HG03521 (cell line): ENCODE measurements around the gene NTRK1.

ENCODE experiments used
- ATAC-seq: cut with Tn5 transposase; IDR thresholded peaks from one replicate; pipeline ENCODE4 v1.9.1; 2021; ENCODE audit warnings: mild to moderate bottlenecking, moderate library complexity; ENCODE audit not compliant: unreplicated experiment

The NTRK1 gene

DNA sequence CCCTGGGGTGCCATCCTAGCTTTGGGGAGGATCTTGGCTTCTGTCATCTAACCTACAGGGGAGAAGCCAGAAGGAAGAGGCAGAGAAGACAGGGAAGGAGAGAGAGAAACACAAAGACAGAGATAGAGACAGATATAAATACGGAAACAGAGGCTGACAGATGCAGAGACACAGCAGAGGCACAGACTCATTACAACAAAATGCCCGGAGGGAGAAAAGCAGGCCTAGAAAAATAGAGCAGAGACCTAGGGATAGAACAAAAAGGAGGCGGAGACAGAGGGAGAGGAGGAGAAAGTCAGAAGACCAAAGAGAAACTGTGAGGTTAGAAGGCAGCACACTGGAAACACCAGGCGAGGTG lies 34.8 kb downstream of the NTRK1 start:
- no peak for ATAC-seq

DNA sequence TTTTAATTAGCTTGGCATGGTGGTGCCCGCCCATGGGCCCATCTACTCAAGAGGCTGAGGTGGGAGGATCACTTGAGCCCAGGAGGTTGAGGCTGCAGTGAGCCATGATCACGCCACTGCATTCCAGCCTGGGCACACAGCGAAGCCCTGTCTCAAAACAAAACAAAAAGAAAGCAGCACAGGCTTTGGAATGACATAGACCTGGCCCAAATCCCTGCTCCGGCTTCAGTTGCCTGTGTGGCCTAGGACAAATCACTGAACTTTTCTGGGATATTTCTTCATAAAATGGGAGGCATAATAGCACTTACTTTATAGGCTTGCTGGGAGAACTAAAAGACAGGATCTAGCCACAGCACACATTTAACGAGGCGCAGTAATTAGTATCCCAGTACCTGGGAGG lies 35.3 kb downstream of the NTRK1 start:
- ATAC-seq, result no peak

DNA sequence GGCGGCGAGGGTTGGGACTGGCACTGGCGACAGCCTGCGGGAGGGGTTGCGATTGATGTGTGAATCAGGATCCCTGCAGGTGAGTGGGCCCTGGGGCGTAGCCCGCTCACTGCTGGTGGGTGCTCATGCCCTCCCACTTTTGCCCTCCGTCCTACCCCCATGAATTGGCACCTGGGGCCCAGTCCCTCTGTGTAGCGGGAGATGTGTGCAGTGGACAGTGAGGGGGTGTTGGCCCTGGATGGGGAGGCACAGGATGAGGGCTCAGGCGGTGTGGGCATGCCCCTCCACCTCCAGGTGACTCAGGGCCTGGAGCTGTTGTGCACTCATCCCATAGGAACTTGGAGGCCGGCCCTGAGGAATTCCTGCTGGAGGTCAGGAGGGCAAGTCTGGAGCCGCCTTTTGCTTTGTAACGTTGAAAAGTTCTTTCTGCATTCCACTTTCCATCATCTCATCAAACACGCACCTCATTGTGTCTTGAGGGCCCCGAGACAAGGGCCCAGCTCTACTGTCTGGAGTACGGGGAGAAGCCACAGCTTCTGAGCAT lies 35.9 kb downstream of the NTRK1 start:
- ATAC-seq, result no peak

DNA sequence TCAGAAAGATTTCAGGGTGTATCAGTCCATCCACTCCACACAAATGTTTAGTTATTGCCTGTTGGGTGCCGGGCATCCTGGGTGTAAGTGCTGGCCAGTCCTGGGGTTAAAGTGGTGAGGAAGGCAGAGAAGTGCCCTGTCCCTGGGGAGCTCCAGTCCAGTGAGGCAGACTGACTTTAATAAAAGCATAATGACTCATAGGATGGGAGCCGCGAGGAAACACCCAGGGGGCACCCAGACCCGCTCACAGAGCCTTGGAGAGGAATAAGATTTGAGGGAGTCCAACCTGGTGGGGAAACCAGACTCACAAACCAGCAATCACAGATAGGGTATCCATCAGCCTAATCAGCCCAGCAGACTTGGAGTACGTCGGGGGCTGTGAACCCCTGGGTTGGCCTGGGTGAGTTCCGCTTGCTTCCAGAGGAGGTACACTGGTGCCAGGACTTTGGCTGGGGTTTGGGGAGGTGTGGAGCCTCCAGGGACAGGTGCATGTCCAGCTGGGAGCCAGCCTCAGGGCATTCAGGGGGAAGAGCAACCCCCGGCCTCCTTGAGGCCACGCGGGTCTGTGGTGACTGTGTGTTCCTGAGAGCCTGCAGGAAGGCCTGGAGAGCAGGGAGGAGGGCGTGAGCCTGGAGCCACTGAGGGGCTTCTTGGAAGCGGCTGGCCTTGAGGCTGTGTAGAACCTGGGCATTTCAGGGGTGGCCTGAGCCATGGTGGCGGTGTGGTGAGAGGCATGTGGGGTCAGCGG lies 36.6 kb downstream of the NTRK1 start:
- no peak for ATAC-seq

DNA sequence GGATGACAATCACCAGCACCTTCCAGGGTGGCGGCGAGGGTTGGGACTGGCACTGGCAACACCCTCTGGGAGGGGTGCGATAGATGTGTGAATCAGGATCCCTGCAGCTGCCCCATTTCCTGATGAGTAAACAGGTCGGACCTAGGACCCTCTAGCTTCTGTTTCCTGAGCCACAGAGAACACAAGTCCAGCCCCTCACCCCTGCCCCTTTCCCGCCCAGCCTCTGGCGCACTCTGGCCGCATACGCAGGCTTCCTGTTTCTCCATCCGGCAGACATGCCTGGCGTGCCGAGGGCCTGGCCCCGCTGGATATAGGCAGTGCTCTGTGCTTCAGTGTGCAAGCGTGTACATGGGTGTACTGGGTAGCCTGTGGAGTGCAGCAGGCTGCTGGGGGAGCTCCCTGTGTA lies 37.5 kb downstream of the NTRK1 start:
- ATAC-seq, result no peak

DNA sequence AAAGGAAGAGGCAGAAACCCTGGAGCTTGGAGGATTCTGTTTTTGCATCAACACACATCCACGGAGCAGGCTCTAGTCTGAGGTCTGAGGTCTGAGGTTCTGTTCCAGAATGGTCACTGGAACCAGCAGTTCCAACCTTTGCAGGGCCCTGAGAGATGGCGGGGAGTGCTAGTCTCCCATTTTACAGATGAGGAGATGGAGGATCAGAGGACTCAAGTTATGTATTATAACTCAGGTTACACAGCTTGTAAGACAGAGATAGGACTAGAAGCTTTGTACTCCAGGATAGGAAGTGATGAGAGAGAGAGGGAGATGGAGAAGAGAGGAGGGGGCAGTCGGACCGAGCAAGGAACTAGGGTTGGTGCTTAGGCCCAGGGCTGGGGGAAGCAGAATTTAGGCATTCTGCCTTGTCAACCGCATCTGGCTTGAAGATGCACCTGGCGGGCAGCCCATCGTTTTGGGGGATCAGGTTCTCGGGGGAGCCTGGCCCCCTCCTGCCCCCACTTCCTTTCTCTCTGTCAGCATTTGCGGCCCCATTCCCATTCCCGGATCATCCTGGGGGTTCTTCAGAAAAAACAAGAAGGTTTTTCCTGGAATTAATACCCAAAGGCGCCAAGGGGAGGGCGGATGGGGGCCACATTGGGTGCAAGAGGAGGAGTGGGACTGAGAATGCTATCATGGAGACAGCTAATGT lies 38.5 kb downstream of the NTRK1 start:
- ATAC-seq, result no peak

DNA sequence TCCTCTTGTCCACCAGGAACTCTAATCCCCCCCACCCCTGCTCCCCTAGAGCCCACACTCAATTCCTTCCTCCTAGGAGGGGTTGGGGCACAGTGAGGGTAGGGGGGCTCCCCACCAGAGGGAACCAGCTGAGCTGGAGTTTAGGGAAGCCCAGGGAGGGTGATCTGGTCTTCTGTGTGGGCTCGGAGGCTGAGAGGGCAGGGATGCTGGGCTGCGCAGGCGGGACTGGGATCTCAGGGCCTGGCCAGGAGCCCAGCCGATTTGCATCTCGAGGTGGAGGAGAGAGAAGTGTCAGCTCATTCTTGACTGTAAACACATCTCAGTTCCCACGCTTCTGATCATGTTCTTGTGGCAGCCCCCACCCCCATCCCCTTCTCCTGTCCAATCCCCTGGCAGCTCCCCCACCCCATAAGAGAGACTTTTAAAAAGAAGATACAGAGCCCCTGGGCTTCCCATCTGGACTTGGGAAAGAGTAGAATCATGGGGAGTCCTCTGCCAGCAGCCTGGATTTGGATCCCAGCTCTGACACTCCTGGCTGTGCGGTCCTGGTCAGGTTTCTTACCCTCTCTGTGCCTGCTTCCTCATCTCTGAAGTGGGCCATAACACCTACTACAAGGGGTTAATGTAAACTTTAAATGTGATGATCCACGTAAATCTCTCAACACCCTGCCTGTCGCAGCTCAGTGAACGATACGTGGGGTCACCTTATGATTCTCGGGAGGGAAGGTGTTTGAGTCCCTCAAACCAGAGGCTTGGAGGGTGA lies 39.5 kb downstream of the NTRK1 start:
- no peak for ATAC-seq

DNA sequence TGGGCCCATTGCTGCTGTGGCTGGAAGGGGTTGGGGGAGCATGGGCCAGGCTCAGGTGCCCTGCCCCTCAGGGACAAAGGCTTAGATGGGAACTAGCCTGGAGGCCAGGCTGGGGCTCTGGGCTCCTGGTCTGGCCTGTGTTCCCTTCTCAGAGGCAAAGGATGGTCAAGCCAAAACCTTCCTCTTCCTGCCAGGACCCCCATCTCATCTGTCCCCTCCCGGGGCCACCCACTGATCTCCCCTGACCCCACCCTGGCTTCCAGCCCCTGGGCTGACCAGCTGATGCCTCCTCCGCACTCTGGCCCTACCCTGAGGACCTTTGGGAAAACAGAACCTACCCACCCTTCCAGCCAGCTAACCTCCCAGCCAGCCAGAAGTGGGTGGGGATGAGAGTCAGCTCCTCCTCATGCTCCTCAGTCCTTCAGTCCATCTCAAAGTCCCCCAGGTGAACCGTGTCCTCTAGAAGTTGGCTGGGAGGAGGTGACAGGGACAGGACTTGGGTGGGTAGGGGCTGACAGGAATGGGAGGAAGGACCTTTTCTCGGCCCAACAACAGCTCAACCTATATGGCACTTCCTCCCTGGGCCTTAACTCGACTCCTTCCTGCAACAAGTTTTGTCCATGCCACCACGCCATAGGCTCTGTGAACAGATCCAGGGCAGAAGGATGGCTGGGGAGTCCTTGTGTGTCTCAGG lies 40.4 kb downstream of the NTRK1 start:
- ATAC-seq, result no peak

DNA sequence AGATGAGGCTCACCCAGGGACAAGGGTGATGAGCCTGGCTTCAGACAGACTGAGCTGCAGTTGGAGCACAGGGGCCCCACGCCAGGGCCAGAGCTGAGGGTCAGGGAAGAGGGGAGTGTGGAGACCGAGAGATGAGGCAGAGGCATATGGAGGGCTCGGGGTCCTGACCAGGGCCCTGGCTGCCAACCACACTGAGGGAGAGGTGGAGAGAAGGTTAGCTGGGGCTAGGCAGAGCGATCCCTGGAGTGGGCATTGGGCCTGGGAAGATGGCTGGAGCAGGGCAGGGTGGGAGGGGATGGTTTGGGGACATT lies 40.9 kb downstream of the NTRK1 start:
- no peak for ATAC-seq

DNA sequence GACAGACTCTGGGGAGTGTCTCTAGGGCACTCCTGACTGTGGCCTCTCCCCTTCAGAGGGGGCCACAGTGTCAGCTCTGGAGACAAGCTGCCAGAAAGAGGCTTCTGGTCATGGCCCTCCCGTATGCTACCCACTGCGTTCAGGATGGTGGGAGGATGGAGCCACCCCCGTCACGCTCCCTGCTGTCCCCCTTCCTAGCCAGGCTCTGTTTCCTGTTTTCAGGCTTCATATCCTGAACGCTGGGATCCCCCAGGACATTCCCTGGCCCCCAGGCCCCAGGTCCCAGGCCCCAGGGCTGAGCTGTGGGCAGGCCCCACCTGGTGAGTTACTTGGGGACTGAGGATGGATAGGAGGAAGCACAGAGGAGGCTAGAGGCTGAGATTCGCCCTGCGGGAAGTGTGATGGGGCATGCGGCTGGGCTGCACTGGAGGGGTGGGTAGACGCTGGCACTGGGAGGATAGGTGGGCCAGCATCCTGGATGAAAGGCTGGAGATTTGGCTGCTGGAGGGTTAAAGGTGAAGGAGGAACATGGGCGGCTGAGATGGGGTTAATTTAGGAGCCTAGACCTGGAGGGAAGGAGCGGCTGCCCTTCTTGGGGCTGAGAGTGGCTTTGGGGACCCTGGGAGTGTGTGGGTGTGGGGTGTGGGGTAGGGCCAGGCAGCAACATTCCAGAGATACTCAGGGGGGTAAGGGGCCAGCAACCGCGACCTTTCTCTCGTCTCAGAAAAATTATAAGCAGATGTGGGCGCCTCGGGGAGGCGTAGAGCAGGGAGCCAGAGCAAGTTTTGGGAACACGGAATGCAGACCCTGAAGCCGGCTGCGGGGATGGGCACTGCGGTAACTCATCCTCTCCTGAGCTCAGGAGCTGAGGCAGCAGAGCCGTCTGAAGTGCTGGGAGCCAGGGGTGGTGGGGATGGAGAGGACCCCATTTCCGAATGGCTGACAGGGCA lies 41.6 kb downstream of the NTRK1 start:
- no peak for ATAC-seq

DNA sequence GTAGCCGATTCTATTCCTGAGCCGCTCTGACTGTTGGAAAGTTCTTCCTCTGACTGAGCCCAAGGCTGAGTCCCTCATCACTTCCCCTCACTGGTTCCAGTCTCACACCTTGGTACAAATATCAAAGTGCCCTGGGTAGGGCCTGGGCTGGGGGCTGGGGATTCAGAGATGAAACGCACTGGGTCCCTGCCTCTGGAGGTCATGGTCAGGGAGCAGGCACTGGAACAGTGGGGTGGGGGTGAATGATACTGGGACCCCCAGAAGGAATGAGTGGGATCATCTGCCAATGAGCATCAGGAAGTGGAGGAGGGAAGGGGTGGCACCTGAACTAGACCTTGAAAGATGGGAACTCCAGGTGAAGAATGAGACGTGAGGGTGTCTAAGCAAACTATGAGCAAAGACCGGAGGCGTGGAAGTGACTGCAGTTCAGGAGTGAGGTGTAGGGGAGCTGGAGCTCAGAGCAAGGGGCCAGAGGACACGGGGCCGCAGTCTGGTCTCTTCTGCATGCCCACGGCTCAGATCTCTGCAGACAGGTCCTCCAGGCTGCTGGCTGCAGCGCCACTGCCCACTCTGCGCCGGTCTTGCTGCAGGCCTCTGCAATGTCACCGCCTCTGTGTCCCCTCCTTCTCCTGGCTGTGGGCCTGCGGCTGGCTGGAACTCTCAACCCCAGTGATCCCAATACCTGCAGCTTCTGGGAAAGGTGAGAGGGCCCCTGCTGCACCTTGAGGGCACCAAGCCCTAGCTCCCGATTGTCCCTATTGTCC lies 42.8 kb downstream of the NTRK1 start:
- ATAC-seq, result no peak

DNA sequence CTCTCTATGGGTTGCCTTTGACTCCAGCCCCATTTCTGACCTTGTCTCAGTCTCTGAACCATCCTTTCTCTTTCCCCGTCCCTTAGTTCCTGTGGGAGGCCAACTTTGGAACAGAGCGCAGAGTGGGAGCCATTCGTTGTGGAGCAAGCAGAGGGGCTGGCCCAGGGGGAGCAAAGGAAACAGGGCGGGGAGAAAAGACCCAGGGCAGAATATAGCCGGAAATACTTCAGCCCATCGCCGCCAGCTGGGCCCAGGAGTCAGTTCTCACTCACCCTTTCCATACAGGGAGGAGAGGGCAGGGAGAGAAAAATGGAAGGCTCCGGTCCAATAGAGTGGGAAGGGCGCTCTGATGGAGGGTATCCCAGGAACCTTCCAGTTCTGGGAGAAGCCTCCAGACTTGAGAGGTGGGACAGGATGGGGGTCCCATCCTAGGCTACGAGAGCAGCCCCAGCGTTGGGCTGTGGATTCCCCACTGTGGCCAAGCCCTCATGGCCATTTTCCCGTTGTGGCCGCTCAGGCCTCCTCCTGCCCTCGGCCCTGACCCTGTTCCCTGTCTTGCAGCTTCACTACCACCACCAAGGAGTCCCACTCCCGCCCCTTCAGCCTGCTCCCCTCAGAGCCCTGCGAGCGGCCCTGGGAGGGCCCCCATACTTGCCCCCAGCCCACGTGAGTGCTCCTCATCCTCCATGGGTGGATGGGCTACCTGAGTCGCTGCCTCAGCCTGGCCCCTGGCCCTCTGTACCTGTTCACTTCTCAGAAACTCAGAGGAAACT lies 43.7 kb downstream of the NTRK1 start:
- no peak for ATAC-seq

DNA sequence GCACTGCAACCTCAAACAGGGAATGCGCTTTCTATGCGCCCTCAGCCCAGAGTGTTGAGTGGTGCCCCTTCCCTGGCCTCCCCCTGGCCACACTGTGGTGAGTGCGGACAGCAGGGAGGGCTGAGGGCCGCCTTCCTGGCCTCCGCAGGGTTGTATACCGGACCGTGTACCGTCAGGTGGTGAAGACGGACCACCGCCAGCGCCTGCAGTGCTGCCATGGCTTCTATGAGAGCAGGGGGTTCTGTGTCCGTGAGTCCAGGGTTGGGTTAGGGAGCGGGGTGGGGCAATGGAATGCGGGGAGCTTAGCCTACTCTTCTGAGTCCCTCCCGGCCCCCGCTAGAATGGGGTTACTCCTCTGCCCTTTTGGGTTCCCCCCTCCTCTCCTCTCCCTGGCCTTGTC lies 44.5 kb downstream of the NTRK1 start:
- no peak for ATAC-seq

DNA sequence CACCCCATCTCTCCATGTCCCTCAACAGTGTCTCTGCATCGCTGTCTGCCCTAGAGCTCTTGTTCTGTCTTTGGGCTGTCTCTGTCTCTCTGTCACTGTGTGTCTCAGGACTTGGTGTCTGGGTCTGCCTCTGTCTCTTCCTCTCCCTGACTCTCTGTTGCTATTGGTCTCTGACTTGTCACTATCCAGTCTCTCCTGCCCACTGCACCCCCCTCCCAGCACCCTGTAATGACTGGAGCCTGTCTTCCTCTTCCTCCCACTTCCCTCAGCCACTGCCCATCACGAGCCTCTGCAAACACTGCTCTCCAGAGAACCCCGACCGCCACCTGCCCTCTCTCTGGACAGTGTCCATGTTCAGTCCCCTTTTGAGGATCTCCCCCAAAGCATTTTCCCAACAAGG lies 45.0 kb downstream of the NTRK1 start:
- ATAC-seq, result no peak

DNA sequence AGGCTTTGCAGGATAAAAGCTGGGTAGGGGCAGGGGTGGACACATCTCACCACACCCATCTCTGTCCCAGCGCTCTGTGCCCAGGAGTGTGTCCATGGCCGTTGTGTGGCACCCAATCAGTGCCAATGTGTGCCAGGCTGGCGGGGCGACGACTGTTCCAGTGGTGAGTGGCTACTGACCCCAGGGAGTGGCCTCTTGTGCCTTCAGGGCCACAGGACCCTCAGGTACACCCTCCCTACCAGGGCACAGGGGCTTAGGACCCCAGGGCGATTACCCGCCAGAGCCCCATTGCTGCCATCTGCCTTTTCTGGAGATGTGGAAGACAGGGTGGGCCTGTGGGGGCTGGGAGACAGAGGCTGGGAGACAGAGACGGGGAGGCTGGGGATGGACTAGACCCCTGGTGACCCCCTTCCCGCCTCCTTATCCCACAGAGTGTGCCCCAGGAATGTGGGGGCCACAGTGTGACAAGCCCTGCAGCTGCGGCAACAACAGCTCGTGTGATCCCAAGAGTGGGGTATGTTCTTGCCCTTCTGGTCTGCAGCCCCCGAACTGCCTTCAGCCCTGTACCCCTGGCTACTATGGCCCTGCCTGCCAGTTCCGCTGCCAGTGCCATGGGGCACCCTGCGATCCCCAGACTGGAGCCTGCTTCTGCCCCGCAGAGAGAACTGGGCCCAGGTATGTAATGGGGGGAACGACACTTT lies 45.7 kb downstream of the NTRK1 start:
- no peak for ATAC-seq

DNA sequence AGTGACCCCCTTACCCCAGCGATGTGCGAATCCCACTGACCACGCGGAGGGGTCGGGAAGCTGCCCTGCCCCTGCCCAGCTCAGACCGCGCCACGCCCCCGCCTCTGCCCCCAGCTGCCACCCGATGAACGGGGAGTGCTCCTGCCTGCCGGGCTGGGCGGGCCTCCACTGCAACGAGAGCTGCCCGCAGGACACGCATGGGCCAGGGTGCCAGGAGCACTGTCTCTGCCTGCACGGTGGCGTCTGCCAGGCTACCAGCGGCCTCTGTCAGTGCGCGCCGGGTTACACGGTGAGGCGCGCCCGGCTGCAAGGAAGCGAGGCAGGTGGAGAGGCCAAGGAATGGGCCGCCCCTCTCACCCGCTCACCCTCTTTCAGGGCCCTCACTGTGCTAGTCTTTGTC lies 47.9 kb downstream of the NTRK1 start:
- no peak for ATAC-seq

DNA sequence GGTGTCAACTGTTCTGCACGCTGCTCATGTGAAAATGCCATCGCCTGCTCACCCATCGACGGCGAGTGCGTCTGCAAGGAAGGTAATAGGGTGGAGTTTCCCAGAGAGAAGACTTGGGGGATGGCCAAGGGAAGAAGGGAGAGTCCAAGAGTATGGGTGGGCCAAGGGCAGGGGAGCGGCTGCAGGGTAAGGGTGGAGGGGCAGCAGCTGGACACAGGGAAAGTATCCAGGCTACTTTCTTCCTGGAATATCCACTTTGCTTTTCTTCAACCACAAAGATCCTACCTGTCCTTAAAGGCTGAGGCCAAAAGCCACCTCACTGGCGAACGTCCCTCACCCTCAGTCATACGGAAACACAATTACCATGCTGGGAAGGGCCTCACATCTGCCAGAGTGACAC lies 48.3 kb downstream of the NTRK1 start:
- ATAC-seq, result no peak

DNA sequence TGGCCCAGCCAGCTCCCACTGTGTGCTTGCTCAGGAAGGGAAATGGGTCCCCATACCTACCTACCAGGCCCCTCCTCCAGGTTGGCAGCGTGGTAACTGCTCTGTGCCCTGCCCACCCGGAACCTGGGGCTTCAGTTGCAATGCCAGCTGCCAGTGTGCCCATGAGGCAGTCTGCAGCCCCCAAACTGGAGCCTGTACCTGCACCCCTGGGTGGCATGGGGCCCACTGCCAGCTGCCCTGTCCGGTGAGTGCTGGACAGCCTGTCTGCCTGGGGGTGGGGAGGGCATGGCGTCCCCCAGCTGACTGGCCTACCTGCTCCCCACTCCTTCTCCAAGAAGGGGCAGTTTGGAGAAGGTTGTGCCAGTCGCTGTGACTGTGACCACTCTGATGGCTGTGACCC lies 49.0 kb downstream of the NTRK1 start:
- ATAC-seq, result no peak
